HG02970 (cell line): ENCODE measurements around the gene RPS27A.
"Not testable (repeated sequence)": the region's sequence is repeated elsewhere in the genome, so short reads cannot be mapped to it uniquely, and the experiment has no call there.

Experiments used
- ATAC-seq: cut with Tn5 transposase; IDR thresholded peaks from one replicate; pipeline ENCODE4 v1.9.1; 2021; ENCODE audit warnings: mild to moderate bottlenecking, moderate library complexity, moderate number of reproducible peaks; ENCODE audit not compliant: unreplicated experiment, low FRiP score

The RPS27A gene

DNA sequence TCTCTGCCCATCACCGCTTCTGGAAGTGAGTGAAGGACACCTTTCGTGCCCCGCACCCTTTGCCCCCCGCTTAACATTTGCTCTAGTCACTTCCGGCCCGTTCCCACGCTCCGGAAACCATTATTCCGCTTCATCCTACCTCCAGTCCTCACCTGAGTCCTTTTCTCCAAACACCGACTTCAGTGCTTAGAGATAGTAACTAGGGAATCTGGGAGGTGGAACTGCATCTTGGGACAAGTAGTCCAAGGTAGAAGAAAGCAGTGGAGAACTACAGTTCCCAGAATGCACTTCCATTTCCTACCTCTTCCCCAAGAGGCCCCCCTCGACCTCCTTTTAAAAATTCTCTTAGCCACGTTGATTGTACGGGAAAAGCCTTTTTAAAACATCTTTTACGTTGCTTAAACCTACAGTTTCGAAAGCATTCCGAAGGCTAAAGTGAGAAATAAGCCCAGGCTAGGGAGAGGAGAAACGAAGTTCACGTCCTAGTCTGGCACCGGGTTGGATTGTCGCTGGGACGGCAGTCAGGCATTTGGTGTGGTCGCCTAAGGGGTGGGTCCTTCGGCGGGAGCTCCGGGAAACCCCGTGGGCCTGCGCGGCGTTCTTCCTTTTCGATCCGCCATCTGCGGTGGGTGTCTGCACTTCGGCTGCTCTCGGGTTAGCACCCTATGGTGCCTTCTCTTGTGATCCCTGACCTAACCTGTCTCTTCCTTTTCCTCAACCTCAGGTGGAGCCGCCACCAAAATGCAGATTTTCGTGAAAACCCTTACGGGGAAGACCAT is at the start of gene RPS27A, which contains the start of gene CLHC1:
Gene RPS27A, plus strand, starts transcription at position 605 of the 779 bp plus-strand sequence. Its CDS starts 137 bp downstream, at position 742.
Gene CLHC1, minus strand, starts transcription at position 210 of the 779 bp plus-strand sequence. CDS start 9,882 bp downstream, outside the sequence.
- ATAC-seq, result peak; percentile 87

- not testable (repeated sequence) for ATAC-seq
Measured at GRCh38 chr2:55186837-55187236, 45.7 kb upstream of the RPS27A start.

DNA sequence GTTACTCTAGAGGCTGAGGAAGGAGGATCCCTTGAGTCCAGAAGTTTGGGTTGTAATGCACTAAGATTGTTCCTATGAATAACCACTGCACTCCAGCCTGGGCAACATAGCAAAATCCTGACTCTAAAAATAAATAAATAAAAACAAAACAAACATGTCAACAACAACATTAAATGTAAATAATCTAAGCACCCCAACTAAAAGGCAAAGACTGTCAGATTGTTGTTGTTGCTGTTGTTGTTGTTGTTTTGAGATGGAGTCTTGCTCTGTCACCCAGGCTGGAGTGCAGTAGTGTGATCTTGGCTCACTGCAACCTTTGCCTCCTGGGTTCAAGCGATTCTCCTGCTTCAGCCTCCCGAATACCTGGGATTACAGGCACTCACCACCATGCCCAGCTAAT is 40.6 kb upstream of the RPS27A start:
- ATAC-seq, result not testable (repeated sequence)

- ATAC-seq, result no peak
Measured at GRCh38 chr2:55196526-55196925, 36.0 kb upstream of the RPS27A start.

GRCh38 chr2:55200416-55200815 is 32.1 kb upstream of the RPS27A start:
- ATAC-seq, result no peak

GRCh38 chr2:55204536-55204935 is 28.0 kb upstream of the RPS27A start:
- ATAC-seq, result no peak

DNA sequence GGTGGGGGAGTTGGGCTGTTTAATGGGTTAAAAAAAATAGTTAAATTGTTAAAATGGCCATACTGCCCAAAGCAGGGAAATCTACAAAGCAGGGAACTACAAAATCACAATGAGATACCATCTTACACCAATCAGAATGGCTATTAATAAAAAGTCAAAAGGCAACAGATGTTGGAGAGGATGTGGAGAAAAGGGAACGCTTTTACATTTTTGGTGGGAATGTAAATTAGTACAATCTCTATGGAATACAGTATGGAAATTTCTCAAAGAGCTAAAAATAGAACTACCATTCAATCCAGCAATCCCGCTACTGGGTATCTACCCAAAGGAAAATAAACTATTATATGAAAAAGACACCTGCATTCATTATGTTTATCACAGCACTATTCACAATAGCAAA is 27.5 kb upstream of the RPS27A start:
- ATAC-seq, result no peak

GRCh38 chr2:55213822-55214221 is 18.7 kb upstream of the RPS27A start:
- no peak for ATAC-seq

GRCh38 chr2:55223958-55224760 is 8.3 kb upstream of the RPS27A start:
- no peak for ATAC-seq

DNA sequence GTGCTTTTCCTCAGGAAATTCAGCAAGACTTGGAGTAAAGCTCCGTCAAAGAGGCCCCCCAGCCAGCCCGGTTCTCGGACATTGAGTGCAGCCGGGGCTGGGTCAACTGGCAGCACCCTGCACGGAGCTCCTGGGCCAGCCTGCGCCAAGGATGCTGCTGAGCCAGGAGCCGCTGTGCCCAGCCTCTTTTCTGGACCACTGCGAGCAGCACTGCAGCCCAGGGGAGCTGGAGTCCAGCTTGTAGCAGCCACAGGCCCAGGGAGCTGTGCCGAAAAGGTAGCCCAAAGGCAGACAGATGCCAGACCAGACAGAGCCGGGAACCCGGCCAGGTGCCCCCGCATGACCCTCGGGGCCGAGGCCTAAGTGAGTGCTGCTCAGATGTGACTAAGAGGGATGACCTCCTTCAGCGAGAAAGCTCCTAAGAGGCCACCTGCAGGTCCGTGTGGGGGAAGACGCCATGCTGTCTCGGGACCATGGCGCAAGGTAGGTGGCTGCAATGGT is 7.7 kb upstream of the RPS27A start:
- ATAC-seq, result no peak

DNA sequence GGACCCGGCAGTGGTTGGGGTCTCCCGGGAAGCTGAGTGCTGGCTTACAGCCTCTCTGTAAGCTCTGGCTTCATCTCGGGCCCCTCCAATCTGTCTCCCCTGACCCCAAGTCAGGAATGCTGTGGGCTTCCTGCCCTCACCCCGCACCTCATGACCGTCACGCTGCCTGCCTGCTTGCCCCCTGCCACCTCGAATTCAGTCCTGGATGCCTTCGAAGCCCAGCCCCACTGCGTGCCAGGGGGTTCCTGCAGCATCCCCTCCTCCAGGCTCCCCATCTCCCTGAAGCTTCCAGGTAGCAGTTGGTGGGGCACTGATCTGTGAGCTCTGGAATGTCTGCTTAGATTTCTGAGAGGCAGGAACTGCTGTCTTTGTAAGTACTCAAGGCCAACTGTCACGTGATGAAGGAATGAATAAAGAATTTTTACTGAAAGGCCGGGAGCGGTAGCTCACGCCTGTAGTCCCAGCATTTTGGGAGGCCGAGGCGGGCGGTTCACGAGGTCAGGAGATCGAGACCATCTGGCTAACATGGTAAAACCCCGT is 6.9 kb upstream of the RPS27A start:
- no peak for ATAC-seq

- not testable (repeated sequence) for ATAC-seq
Measured at GRCh38 chr2:55227437-55228225, 4.9 kb upstream of the RPS27A start.

- ATAC-seq, result no peak
Measured at GRCh38 chr2:55228226-55228563, 4.3 kb upstream of the RPS27A start.

- ATAC-seq, result no peak
Measured at GRCh38 chr2:55229221-55229620, 3.3 kb upstream of the RPS27A start.

DNA sequence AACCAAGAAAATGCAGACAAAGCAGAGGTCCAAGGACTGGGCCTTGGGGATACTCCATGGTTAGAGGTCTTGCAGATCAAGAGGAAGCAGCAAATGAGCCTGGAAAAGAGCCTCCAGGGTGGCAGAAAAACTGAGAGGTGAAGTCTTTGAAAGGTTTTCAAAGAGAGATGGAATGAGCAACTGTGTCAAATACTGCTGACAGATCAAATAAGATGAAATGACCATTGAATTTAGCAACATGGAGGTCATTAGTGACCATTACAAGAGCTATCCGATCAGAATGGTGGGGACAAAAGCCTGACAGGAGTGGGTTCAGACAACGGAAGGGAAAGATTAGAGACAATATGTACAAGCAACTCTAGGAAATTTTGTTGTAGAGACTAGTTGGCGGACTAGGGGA is 1.9 kb upstream of the RPS27A start:
- ATAC-seq, result no peak

DNA sequence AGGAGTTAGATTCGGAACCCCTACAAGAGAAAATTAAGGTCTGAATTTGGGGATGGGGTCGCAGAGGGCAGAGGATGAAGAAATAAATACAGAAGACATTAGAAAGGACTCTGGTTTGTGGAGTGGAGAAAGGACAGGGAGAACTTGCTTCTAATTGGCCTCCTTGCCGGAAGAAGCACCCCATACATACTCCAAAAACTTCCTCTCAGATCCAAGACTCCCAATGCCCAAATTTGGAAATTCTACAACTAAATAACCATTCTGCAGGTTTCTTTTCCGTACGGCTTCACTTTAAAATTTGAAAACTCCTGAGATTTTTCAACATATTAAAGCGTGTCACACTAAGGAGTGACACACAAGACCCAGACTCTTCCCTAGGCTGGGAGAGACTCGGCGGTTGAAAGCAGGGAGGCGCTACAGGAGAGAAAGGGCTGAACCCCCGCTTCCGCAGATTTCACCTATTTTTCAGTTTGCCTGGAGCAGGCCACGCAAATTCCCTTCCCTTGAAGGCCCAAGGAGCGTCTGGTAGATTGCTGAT is 873 bp upstream of the RPS27A start:
- no peak for ATAC-seq

DNA sequence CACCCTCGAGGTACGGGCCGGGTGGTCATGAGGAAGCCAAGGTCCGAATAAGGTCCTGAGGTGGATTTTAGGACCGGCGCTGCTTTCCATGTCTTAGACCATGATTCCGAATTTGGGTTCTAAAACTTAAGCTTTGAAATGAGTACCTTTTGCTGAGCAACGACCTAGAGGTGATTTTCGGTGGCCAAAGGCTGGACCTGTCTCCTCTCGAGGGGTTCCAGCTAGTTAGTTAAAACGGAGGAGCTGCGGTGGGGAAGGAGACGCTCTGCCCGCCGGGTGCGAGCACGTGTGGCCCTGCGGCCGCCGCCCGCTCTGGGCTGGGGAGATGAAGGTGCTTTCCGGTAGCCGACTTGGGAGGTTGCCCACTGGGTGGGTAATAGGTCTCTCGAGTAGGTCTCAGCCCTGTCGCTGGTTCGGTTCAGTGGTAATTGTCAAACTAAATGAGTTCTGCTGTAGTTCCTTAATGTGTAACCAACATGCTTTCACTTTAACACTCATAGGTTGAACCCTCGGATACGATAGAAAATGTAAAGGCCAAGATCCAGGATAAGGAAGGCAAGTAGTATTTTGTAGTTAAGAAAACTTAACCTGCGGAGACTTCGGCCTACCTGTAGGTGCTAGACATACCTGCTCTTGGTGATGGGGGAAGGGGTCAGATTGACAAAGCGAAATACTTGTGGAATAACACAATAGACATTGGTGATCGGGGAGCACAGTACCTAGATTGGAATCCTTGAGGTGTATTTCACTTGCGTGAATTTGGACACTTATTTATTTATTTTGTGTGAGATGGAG is 572 bp downstream of the RPS27A start:
- peak; percentile 16 for ATAC-seq

- ATAC-seq, result no peak
Measured at GRCh38 chr2:55233658-55233940, 1.1 kb downstream of the RPS27A start.

- no peak for ATAC-seq
Measured at GRCh38 chr2:55235724-55236538, 3.4 kb downstream of the RPS27A start.
